Ecto neural progenitor cell (in vitro differentiated cells): Measurements from ENCODE around the gene MITF.
"Not testable (repeated sequence)": the region's sequence is repeated elsewhere in the genome, so short reads cannot be mapped to it uniquely, and the experiment has no call there.

ENCODE experiments used
- DNase-seq: peaks from one replicate; pipeline ENCODE4 v3.0.0-alpha.2; 2018; ENCODE audit warnings: low spot score

Gene MITF

DNA sequence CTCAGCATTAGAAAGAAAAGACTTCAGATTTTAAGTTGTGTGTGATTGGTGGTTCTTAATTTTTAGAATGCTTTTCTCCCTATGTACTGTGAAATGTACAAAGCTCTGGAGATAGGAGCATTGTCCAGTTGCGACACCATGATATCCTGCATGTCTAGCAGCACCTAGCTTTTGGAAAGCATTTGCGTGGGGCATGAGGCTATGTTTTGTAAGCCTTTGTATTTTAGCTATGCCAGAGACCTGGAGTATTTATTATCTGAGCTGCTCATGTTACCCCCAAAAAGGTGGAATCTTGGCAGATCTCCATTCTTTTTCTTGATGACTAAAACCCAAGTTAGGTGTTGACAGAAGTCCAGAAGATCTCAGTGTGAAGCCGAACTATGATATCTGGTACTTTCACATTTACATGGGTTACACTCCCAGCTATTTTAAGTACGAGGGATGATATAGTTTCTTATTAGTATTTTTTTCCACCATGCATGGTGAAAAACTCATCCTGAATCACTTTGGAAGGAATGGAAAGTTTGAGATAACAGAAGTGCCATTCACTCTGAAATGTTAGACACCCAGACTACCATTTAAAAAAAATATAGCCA is 133.6 kb downstream of the MITF start:
- DNase-seq = no peak

DNA sequence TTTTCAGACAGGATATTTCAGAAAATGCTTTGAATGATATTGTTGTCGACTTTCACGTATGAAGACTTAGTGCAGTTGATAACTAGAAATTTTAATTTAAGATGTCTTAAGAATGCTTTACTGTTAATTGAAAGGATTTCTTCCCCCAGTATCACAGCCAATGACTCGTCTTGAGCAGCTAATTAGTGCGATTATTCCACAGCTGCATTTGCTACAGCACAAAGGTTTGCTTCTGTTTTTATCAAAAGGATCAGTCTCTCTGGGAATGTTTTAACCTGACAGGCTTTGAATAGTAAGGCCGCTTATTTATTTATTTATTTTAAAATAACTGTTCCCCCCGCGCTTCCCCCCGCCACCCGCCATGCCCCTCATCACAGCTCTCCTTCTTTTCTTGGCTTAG is 136.8 kb downstream of the MITF start:
- DNase-seq = no peak

DNA sequence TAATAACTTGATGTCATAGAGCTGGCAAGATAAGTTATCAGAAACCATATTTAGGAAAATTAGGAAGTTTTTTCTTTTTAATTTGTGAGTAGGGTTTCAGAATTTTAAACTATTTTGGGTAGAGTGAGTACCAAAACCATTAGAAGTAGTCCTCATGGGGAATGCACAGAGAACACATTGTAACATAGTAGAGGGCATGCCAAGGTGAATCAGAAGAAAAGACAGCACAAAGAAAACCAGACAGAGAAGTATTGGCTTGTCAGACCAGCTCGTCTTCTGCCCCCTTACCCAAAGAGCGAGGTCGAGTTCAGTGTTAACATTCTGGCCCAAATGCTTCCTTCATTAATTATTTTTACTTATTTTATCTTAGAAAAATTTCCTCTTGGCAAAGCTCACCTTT is 139.0 kb downstream of the MITF start:
- DNase-seq = no peak

DNA sequence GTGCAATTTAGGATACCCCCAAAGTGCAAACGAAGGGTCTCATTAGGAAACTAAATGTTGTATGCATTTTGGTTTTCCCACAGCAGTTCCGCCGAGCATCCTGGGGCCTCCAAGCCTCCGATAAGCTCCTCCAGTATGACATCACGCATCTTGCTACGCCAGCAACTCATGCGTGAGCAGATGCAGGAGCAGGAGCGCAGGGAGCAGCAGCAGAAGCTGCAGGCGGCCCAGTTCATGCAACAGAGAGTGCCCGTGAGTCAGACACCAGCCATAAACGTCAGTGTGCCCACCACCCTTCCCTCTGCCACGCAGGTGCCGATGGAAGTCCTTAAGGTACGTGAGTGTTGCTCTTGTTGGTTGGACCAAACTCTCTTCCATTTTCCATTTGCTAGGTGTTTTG is 139.8 kb downstream of the MITF start:
- DNase-seq = no peak

GRCh38 chr3:69880069-69880640 is 140.9 kb downstream of the MITF start:
- no peak for DNase-seq

- DNase-seq = no peak
Measured at GRCh38 chr3:69881051-69881450, 141.8 kb downstream of the MITF start.

GRCh38 chr3:69881756-69882428 is 142.6 kb downstream of the MITF start:
- DNase-seq = no peak

DNA sequence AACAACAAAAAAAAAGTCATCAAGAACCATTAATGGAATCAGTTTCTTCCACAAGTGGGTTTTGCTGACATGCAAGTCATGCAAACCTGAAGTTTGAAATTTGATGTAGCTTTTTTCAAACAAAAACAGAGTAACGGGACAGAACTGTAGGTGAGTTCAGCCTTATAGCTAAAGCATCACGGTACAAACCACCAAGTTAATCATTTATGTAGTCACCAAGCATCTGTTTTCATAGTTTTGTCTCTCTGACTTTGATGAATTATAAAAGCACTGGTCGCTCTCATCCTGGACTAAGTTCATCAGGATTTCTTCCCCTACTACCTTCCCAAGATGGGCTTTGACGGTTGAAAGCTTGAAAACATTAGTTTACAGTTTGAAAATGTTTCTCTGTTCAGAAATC is 143.3 kb downstream of the MITF start:
- no peak for DNase-seq

DNA sequence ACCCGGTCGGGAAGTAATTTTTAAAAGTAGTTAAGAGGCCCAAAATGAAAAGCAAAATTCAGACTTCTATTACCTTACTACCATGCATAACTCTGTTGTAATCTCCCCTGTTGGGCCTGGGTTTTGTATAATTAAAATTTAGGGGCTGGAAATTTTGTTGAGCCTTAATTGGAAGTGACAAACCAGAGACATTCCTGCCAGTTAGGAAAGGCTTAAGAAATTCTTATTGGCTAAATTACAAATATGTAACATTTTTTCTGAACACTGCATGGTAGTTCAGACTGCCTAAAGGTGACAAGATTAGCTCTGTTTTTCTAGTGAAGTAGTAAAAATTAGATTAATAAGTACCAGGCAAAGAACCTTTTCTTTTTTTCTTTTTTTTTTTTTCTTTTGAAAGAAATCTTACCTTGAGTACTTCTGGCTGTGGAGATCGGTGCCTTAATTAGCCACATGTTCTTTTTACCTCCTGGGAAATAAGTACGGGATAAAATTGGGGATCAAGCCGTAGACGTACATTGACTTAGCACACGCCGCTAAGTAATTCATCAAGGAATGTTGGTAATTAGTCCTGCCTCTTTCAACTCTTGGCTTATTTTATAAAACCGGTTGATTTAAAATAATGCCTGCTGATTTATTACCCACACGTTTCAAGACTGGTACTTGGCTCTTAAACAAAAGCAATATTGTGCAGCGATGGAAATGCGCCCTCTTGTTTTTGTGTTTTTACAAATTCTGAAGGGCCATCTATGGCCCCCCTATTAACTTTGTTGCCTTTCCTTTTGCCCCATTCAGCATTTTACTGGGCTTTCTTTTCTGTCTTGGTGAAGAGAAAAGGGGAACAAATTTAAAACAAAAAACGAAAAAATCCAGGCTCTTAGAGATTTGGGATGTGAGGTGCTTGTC is 149.0 kb downstream of the MITF start:
- DNase-seq = no peak

- no peak for DNase-seq
Measured at GRCh38 chr3:69888943-69889315, 149.7 kb downstream of the MITF start.

GRCh38 chr3:69890084-69890483 is 150.8 kb downstream of the MITF start:
- no peak for DNase-seq

DNA sequence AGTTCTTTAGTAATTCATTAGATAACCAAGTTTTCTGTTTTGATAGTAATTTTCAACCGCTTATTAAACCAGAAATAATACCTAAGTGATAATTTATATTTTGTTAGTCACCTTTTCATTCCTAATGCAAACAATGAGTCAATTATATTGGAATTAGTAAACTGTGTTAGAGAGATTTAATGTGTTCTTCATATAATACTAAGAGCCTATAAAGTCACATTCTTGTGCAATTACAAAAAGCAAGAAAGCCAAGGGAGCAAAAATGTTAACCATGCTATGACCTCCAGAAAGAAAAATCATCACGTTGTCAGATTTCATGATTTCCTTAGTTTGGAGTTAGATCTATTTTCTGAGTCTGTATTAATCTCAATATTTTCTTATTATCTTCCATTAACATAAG is 151.4 kb downstream of the MITF start:
- no peak for DNase-seq

DNA sequence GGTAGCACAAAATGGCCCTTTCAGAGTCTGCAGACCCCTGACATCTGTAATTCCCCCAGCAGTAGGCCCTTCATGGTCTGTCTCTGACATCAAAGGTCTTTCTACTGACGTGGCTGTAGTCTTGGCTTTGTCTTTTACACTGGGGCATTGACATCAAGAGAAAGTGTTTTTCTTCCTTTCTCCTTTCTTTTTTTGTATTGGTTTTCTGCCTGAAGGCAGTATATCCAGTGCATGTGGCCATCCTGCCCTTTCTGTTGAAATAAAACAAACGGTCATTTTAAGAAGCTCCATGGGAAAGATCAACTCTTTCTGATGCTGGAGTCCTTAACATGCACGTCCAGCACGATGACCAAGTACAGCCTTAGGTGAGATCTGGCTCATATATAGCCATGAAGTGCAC is 153.4 kb downstream of the MITF start:
- no peak for DNase-seq

DNA sequence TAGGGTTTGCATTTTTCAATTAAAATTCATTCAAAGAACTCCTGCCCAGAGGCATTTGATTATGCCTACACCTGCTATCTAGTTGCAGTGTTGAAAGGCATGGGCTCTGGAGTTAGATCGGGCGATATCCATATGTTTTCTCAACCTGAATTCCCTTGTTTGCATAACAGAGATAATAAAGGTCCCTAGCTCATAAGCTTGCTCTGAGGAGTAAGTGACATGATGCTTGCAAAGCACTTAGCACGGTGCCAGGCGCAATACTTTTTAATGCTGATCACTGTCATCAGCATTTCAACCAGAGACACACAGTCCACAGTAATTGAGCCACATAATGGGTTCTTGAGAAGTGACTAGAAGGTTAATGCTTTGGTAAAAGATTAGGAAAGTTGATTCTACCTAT is 154.0 kb downstream of the MITF start:
- DNase-seq = no peak

- DNase-seq = no peak
Measured at GRCh38 chr3:69896095-69896494, 156.8 kb downstream of the MITF start.

GRCh38 chr3:69900331-69900730 is 161.1 kb downstream of the MITF start:
- no peak for DNase-seq

GRCh38 chr3:69901802-69902201 is 162.5 kb downstream of the MITF start:
- no peak for DNase-seq

- no peak for DNase-seq
Measured at GRCh38 chr3:69902386-69902785, 163.1 kb downstream of the MITF start.

DNA sequence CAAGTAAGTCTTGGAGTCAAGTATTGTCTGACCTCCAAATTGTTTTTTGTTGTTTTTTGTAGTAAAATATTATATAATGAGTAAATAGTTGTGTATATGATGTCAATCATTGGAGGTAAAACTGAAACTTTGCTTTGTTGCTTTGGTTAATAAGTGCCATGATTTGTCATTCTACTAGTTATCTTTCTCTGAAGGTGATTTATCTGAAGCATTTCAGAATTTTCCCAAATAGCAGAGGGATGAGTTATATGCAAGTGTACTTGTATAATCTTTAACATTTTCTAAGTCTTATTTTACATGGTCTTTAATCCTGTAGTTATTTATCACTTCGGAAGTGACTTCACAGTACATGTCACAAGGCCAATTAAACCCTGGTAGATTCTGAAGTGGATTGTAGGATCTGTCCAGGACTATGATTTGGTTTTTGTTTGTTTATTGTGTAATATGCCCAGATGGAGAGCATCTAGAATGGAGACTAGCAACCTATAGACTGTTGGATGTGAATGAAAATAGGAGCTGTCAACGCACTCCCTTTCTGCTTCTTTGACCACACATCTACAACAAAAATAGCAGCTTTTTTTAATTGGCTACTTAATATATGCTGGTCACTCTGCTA is 167.2 kb downstream of the MITF start:
- DNase-seq = no peak

DNA sequence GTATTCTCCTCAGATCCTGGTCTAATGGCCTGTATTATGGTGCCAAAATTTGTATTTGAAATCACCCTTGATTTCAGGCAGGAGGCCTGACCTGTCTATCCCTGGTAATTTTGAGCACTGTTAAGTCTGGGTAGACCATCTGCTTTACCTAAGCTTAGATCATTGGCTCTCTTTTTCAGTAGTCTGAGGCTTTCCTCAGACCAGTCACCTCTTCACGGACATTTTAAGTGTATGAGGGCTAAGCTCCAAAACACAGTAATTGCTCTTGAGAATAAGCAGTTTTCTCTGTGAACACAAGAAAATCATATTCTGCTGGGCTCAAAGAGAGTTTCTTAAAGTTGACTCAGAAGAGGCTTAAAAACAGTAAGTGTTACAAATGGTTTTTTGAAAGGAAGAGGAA is 168.3 kb downstream of the MITF start:
- DNase-seq = no peak

GRCh38 chr3:69909859-69910258 is 170.6 kb downstream of the MITF start:
- not testable (repeated sequence) for DNase-seq

DNA sequence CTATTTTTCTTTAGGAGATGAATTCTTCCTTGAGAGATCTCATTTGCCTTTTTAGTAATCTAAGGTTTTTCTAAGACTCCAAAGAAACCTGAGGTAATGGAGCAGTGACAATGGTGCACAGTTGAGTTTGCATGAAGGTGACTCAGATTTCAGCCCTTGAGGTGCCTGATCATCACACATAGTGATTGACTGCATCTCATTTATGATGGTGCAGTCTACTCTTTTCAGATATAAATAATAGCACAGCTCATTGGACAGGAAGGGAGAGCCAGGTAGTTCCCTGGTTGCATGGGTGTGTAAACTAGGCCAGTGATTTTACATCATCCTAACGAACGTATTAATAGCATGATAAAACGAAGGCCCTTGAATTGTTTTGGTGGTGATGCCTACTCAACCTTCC is 174.2 kb downstream of the MITF start:
- no peak for DNase-seq
